Lower leg skin (tissue), 3 donors: ENCODE results near the gene CAMTA2.

Experiments used
- CTCF ChIP-seq, 3 donors: fragments of 450-650 bp; IDR thresholded peaks; one replicate each; pipeline ENCODE4 v1.5.1; 2016; ENCODE audit warnings: antibody characterized with exemption in 3 of 3, mild to moderate bottlenecking in 3 of 3, moderate library complexity in 2 of 3
- POLR2A ChIP-seq, 2 donors: fragments of 450-650 bp; IDR thresholded peaks; one replicate each; pipeline ENCODE4 v1.6.1; 2016 to 2017; ENCODE audit warnings: antibody characterized with exemption in 2 of 2, mild to moderate bottlenecking in 1 of 2, moderate library complexity in 1 of 2

- TF ChIP-seq CTCF (IDR thresholded peaks at IDR 0.05) (no peak), POLR2A (IDR thresholded peaks at IDR 0.05) (no peak)
These were observed 6.7 kb upstream of the CAMTA2 start for GRCh38 chr17:4994081-4994595.
